Measurements from ENCODE around the gene MCTP1.

DNA sequence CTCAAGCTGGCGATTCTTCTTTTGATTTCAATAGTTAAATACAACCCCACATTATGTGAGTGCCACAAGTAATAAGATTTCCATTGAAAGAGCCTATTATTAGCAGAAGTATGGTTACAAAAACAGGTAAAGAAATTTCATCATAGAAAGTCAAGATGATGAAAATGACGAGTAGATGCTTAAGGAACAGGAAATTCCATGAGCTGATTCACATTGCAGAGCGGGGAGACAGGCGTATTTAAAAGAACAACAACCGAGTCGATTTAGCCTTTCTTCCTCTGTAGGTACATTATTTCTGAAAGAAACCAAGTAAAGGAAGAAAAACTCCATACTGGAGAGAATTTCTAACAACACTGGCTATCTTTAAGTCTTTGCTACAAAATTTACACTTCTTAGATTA lies 356.0 kb downstream of the MCTP1 start:
- TF ChIP-seq, protein P1, sequence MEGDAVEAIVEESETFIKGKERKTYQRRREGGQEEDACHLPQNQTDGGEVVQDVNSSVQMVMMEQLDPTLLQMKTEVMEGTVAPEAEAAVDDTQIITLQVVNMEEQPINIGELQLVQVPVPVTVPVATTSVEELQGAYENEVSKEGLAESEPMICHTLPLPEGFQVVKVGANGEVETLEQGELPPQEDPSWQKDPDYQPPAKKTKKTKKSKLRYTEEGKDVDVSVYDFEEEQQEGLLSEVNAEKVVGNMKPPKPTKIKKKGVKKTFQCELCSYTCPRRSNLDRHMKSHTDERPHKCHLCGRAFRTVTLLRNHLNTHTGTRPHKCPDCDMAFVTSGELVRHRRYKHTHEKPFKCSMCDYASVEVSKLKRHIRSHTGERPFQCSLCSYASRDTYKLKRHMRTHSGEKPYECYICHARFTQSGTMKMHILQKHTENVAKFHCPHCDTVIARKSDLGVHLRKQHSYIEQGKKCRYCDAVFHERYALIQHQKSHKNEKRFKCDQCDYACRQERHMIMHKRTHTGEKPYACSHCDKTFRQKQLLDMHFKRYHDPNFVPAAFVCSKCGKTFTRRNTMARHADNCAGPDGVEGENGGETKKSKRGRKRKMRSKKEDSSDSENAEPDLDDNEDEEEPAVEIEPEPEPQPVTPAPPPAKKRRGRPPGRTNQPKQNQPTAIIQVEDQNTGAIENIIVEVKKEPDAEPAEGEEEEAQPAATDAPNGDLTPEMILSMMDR (conservative IDR thresholded peaks at IDR 0.05; ENCODE audit: low read depth, low read length): no peak
- TF ChIP-seq EZH2 (IDR thresholded peaks at IDR 0.05; ENCODE audit: low read length, unreplicated experiment): no peak
- TF ChIP-seq EZH2phosphoT487 (IDR thresholded peaks at IDR 0.05; ENCODE audit: borderline replicate concordance, low read length): no peak
